ENCODE measurements around the gene SCN1B. TPM values are rescaled to one million over a fixed set of nuclear protein-coding genes. Genes with fewer than 3 reads are reported as not detected.

Gene SCN1B
- total and polyA plus RNA-seq, 10 of the 15 experiments (the other 5 are each of a cell fraction or from before 2014, with no cell fraction given) = 0.04 to 0.54 (median 0.11) TPM; not detected in 3

- peaks cover 6% of the 10 kb centered on the region for H3K4me1 ChIP-seq (ENCODE audit: control insufficient read depth, insufficient read depth, low read length)
These were observed 21.4 kb upstream of the SCN1B start for GRCh38 chr19:35008891-35009341.

More at GRCh38 chr19:35008891-35009341, 21.4 kb upstream of the SCN1B start:
- Histone ChIP-seq H3K9ac (ENCODE audit: control insufficient read depth, insufficient read depth, low read length) (no peak overlapping the region), H3K9me3 (replicated peaks; ENCODE audit: control insufficient read depth, insufficient read depth, low read length) (no peaks in the 10 kb centered on the region), H2AFZ (ENCODE audit: control insufficient read depth, low read depth, low read length) (no peak overlapping the region), H4K20me1 (ENCODE audit: control insufficient read depth, insufficient read depth) (peaks cover 3% of the 10 kb centered on the region; the same call in 1 of the 2 replicates), H3K36me3 (ENCODE audit: control insufficient read depth in 2 of 2, insufficient read depth in 2 of 2, low read length in 1 of 2) (peaks cover 5 to 28% of the 10 kb centered on the region in 2 experiments), H3K4me3 (no peak overlapping the region), H3K27ac (ENCODE audit: control insufficient read depth, insufficient read depth) (no peak overlapping the region), H3K79me2 (ENCODE audit: control insufficient read depth, insufficient read depth, low read length) (peaks cover 12% of the 10 kb centered on the region), H3K4me2 (ENCODE audit: control insufficient read depth, insufficient read depth) (no peak overlapping the region), H3K27me3 (replicated peaks in 1 of 2; ENCODE audit: control insufficient read depth in 2 of 2, insufficient read depth in 2 of 2, low read length in 1 of 2) (no peaks in the 10 kb centered on the region)
- ChIA-PET SMC1A (ENCODE audit: uncharacterized antibody, unreplicated experiment) (interaction anchor here (1.8 kb wide), 1 partner anchor 25 kb away, joined by 5 read pairs; no protein-coding TSS in a partner anchor), POLR2A (no interaction called here), RAD21 (ENCODE audit: unreplicated experiment) (interaction anchor here (1.5 kb wide), 1 partner anchor 35 kb away, joined by 5 read pairs; no protein-coding TSS in a partner anchor), CTCF (interaction anchor here (2.1 kb wide), 1 partner anchor 35 kb away, joined by 10 read pairs; no protein-coding TSS in a partner anchor)
- BruUV-seq (replicated peaks) = no TSS peak
- DNase-seq (ENCODE audit: low read depth, low spot score) = no peak
- FAIRE-seq = no peak
- 93% methylated on average over 12 of the region's 12 CpGs for WGBS (ENCODE audit: insufficient coverage, insufficient replicate concordance, low lambda C conversion rate, missing lambda C conversion rate)
- intact Hi-C loops (cut with micrococcal nuclease; ENCODE audit: unreplicated experiment) = no loop called here
- no peak for ATAC-seq
- no peak for TF ChIP-seq USF2 (IDR thresholded peaks at IDR 0.05; ENCODE audit: borderline replicate concordance, low read depth, low read length)
- no peak for TF ChIP-seq RCOR1 (conservative IDR thresholded peaks at IDR 0.05; ENCODE audit: low read depth, low read length)
- no peak for TF ChIP-seq HDGF (IDR thresholded peaks at IDR 0.05)
- TF ChIP-seq GABPA (IDR thresholded peaks at IDR 0.05; ENCODE audit: low read depth) = no peak
- TF ChIP-seq SIX5 (IDR thresholded peaks at IDR 0.05; ENCODE audit: low read depth, low read length, severe bottlenecking) = no peak
- TF ChIP-seq TCF12 (IDR thresholded peaks at IDR 0.05; ENCODE audit: low read depth, low read length) = no peak
- TF ChIP-seq EGR1 (IDR thresholded peaks at IDR 0.05; ENCODE audit: borderline replicate concordance in 1 of 2, low read depth in 2 of 2, low read length in 2 of 2) = no peak
- no peak for TF ChIP-seq POLR2AphosphoS2 (IDR thresholded peaks at IDR 0.05; ENCODE audit: low read depth, low read length)
- in situ Hi-C loops (cut with MboI) = no loop called here
